ENCODE results near the gene COPRS.

The COPRS gene

DNA sequence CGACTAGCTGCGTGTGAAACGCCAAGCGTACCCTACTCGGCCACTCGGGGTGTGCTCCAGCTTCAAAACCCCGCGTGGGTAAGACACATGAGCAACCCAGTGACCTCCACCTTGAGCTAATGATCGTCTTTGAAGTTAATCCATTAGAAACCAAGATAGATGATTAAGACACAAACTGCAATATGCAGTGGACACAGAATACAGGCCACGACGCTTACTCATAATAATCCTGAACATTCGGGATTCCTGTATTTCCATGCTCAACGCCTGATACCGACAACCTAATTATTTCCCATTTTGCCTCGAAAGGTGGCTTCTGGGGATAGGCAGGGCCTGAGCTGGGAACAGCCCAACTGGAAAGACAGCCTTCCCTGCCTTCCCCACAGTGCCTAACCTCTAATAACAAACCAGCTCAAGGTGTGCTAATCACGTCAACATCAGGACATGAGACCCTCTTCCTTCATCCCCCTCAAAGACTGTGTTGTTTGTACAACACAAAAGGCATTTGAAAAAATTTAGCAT lies 504 bp upstream of the COPRS start:
- Histone ChIP-seq H3K4me2 (ENCODE audit: low read depth, low read length, poor library complexity, severe bottlenecking) (peak overlapping the region; percentile 81), H4K20me1 (ENCODE audit: insufficient read depth, low read length, poor library complexity, severe bottlenecking) (peaks cover 8% of the 10 kb centered on the region), H3K27me3 (ENCODE audit: insufficient read depth, low read length, poor library complexity, severe bottlenecking) (no peaks in the 10 kb centered on the region), H3K36me3 (ENCODE audit: insufficient read depth, low read length) (peaks cover 24% of the 10 kb centered on the region), H3K9me3 (ENCODE audit: insufficient read depth, low read depth, low read length) (no peaks in the 10 kb centered on the region), H3K79me2 (ENCODE audit: insufficient read depth, low read length) (peaks cover 26% of the 10 kb centered on the region; the same call in 1 of the 2 replicates), H3F3A (ENCODE audit: low read depth) (no peaks in the 10 kb centered on the region), H3K4me3 (ENCODE audit: low read length, poor library complexity, severe bottlenecking) (peak overlapping the region; percentile 72), H3K4me1 (ENCODE audit: insufficient read depth, low read length, poor library complexity, severe bottlenecking) (peaks cover 13% of the 10 kb centered on the region), H3K9ac (ENCODE audit: low read depth, low read length, poor library complexity, severe bottlenecking) (no peak overlapping the region), H2AFZ (ENCODE audit: low read length) (peak overlapping the region; percentile 42; the same call in 1 of the 2 replicates), H3K9me2 (replicated peaks; ENCODE audit: low read depth, low read length) (no peaks in the 10 kb centered on the region)
- TF ChIP-seq, protein P1, sequence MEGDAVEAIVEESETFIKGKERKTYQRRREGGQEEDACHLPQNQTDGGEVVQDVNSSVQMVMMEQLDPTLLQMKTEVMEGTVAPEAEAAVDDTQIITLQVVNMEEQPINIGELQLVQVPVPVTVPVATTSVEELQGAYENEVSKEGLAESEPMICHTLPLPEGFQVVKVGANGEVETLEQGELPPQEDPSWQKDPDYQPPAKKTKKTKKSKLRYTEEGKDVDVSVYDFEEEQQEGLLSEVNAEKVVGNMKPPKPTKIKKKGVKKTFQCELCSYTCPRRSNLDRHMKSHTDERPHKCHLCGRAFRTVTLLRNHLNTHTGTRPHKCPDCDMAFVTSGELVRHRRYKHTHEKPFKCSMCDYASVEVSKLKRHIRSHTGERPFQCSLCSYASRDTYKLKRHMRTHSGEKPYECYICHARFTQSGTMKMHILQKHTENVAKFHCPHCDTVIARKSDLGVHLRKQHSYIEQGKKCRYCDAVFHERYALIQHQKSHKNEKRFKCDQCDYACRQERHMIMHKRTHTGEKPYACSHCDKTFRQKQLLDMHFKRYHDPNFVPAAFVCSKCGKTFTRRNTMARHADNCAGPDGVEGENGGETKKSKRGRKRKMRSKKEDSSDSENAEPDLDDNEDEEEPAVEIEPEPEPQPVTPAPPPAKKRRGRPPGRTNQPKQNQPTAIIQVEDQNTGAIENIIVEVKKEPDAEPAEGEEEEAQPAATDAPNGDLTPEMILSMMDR (conservative IDR thresholded peaks at IDR 0.05; ENCODE audit: low read length) = no peak
- TF ChIP-seq EZH2phosphoT487 (IDR thresholded peaks at IDR 0.05; ENCODE audit: borderline replicate concordance) = no peak

DNA sequence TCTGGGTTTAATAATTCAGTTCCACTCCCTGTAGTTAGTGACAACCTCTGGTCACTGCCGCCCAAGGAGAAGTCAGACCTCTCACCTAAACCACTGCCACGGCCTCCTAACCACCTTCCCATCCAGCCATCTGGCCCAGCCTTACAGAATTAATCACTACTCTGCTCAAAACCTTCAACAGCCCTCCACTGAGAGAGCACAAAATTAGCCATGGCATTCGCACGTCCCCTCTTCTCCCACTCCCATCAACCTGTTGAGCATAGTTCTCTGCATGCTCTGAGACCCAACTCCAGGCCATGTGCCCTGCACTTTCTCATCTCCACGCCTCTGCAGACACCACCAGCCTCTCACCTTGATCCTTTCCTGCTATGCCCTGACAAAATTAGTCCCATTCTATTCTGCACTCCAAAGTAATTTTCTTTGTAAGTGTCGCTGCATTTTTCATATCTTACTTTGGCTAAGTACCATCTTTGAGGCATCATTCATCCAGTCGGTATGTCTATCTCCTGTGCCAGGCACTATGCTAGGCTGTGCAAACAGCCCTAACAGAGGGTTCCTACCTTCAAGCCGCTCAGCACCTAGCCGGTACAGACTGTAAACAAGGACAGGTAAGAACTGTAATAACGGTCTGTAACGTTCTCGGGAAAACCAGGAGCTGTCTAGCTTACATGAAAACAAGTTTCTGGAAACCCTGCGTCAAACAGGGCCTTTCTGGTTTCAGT lies 963 bp downstream of the COPRS start:
- Histone ChIP-seq H3K9ac (ENCODE audit: low read depth, low read length, poor library complexity, severe bottlenecking) (peak overlapping the region; percentile 65), H3K4me2 (ENCODE audit: low read depth, low read length, poor library complexity, severe bottlenecking) (peak overlapping the region; percentile 100), H2AFZ (ENCODE audit: low read length) (peak overlapping the region; percentile 85; the same call in 1 of the 2 replicates), H3K9me3 (ENCODE audit: insufficient read depth, low read depth, low read length) (no peaks in the 10 kb centered on the region), H3F3A (ENCODE audit: low read depth) (no peaks in the 10 kb centered on the region), H3K79me2 (ENCODE audit: insufficient read depth, low read length) (peaks cover 26% of the 10 kb centered on the region; the same call in 1 of the 2 replicates), H3K9me2 (replicated peaks; ENCODE audit: low read depth, low read length) (no peaks in the 10 kb centered on the region), H3K4me3 (ENCODE audit: low read length, poor library complexity, severe bottlenecking) (peak overlapping the region; percentile 76), H3K27me3 (ENCODE audit: insufficient read depth, low read length, poor library complexity, severe bottlenecking) (no peaks in the 10 kb centered on the region), H3K4me1 (ENCODE audit: insufficient read depth, low read length, poor library complexity, severe bottlenecking) (peaks cover 13% of the 10 kb centered on the region), H3K36me3 (ENCODE audit: insufficient read depth, low read length) (peaks cover 9% of the 10 kb centered on the region), H4K20me1 (ENCODE audit: insufficient read depth, low read length, poor library complexity, severe bottlenecking) (peaks cover 8% of the 10 kb centered on the region)
- TF ChIP-seq, protein P1 (conservative IDR thresholded peaks at IDR 0.05; ENCODE audit: low read length) = no peak
- TF ChIP-seq EZH2phosphoT487 (IDR thresholded peaks at IDR 0.05; ENCODE audit: borderline replicate concordance) = no peak

DNA sequence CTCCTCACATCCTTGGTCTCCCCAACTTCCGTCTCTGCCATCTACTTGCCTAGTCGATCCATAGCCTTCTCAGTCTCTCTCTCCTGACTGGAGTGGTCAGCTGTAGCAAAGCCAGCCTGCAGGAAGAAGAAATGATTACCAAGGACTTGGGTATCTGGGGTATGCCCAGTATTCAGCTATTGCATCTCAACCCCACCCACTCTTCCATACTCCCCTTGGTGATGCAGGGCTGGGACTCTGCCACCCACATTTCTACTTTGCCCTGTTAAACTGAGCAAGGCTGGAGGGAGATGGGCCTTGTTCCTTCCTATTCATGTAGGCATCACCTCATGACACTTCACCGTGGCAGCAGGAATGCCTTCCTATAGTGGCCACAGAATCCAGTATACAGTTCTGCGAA lies 2.3 kb downstream of the COPRS start:
- H3K27me3 ChIP-seq (ENCODE audit: insufficient read depth, low read length, poor library complexity, severe bottlenecking) = no peaks in the 10 kb centered on the region
- no peaks in the 10 kb centered on the region for H3K9me2 ChIP-seq (replicated peaks; ENCODE audit: low read depth, low read length)
- TF ChIP-seq, protein P1 (conservative IDR thresholded peaks at IDR 0.05; ENCODE audit: low read length) = no peak
- no peak for TF ChIP-seq EZH2phosphoT487 (IDR thresholded peaks at IDR 0.05; ENCODE audit: borderline replicate concordance)
- no peak overlapping the region for H3K9ac ChIP-seq (ENCODE audit: low read depth, low read length, poor library complexity, severe bottlenecking)
- H2AFZ ChIP-seq (ENCODE audit: low read length) = no peak overlapping the region
- H3K9me3 ChIP-seq (ENCODE audit: insufficient read depth, low read depth, low read length) = no peaks in the 10 kb centered on the region
- H3K36me3 ChIP-seq (ENCODE audit: insufficient read depth, low read length) = peaks cover 10% of the 10 kb centered on the region; the same call in 1 of the 2 replicates
- H3K4me3 ChIP-seq (ENCODE audit: low read length, poor library complexity, severe bottlenecking) = no peak overlapping the region
- peaks cover 8% of the 10 kb centered on the region for H4K20me1 ChIP-seq (ENCODE audit: insufficient read depth, low read length, poor library complexity, severe bottlenecking)
- H3K4me2 ChIP-seq (ENCODE audit: low read depth, low read length, poor library complexity, severe bottlenecking) = peak overlapping the region; percentile 100
- H3K4me1 ChIP-seq (ENCODE audit: insufficient read depth, low read length, poor library complexity, severe bottlenecking) = peaks cover 13% of the 10 kb centered on the region
- no peaks in the 10 kb centered on the region for H3F3A ChIP-seq (ENCODE audit: low read depth)
- H3K79me2 ChIP-seq (ENCODE audit: insufficient read depth, low read length) = peaks cover 26% of the 10 kb centered on the region; the same call in 1 of the 2 replicates
